ENCODE results near the gene MCMBP. TPM values are rescaled to one million over a fixed set of nuclear protein-coding genes. Genes with fewer than 3 reads are reported as not detected.

The MCMBP gene
- polyA plus RNA-seq, 1 donor (not counting 4 experiments of a cell fraction or from before 2014, with no cell fraction given) = 74.4 TPM

DNA sequence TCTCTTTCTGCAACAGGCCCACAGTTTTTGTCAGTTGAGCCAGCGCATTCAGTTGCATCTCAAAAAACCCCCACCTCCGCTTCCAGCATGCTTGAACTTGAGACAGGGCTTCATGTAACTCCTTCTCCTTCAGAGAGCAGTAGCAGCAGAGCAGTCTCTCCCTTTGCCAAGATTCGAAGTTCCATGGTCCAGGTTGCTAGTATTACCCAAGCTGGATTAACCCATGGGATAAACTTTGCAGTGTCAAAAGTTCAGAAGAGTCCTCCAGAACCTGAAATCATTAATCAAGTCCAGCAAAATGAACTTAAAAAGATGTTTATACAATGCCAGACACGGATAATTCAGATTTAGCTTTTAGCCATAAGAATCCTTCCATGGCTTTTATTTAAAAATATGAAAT lies 45.2 kb downstream of the MCMBP start:
- Histone ChIP-seq H3K4me2 (ENCODE audit: control insufficient read depth, extremely low read depth, insufficient read depth, low read depth, low read length) (no peak overlapping the region), H3K9me3 (ENCODE audit: control insufficient read depth, low read depth, low read length) (no peaks in the 10 kb centered on the region), H2AFZ (ENCODE audit: control insufficient read depth, low read length) (no peak overlapping the region), H4K20me1 (ENCODE audit: control insufficient read depth, extremely low read depth, insufficient read depth, low read length) (no peaks in the 10 kb centered on the region), H3K4me1 (ENCODE audit: control insufficient read depth, extremely low read depth, insufficient read depth, low read length) (no peaks in the 10 kb centered on the region), H3K9me1 (ENCODE audit: control insufficient read depth, extremely low read depth, insufficient read depth, low read length) (no peaks in the 10 kb centered on the region), H3K79me2 (ENCODE audit: control insufficient read depth, insufficient read depth, low read length) (no peaks in the 10 kb centered on the region), H3K9ac (ENCODE audit: control insufficient read depth, extremely low read depth, insufficient read depth, low read length) (no peak overlapping the region), H3K36me3 (ENCODE audit: control insufficient read depth in 2 of 2, extremely low read depth in 1 of 2, insufficient read depth in 2 of 2, low read length in 2 of 2) (peaks cover 19 to 20% of the 10 kb centered on the region in 2 experiments), H3K27ac (ENCODE audit: control insufficient read depth, insufficient read depth, low read length) (no peak overlapping the region), H3K27me3 (ENCODE audit: control insufficient read depth, extremely low read depth, insufficient read depth, low read length) (no peaks in the 10 kb centered on the region), H3K4me3 (ENCODE audit: control insufficient read depth in 2 of 3, extremely low read depth in 1 of 3, insufficient read depth in 2 of 3, low read depth in 1 of 3, low read length in 3 of 3) (no peak overlapping the region)
- dilution Hi-C loops (cut with MboI; ENCODE audit: extremely low pct_ligation_motif_present, low sequenced_read_pairs) = no loop called here
- FAIRE-seq (no peak), DNase-seq (ENCODE audit: low read depth, low spot score) (no peak)
- no peak for TF ChIP-seq EZH2 (IDR thresholded peaks at IDR 0.05; ENCODE audit: low read length)
- no peak for TF ChIP-seq CTCF (optimal IDR thresholded peaks at IDR 0.05 in 1 of 3, IDR thresholded peaks at IDR 0.05 in 1 of 3, conservative IDR thresholded peaks at IDR 0.05 in 1 of 3; ENCODE audit: extremely low read depth in 1 of 3, insufficient read depth in 2 of 3, low read length in 3 of 3)

- DNase-seq (ENCODE audit: low read depth, low spot score) = no peak
Measured at GRCh38 chr10:119826771-119827170, 45.9 kb downstream of the MCMBP start.

More at GRCh38 chr10:119826771-119827170, 45.9 kb downstream of the MCMBP start:
- no peak overlapping the region for H3K4me2 ChIP-seq (ENCODE audit: control insufficient read depth, extremely low read depth, insufficient read depth, low read depth, low read length)
- no peaks in the 10 kb centered on the region for H3K27me3 ChIP-seq (ENCODE audit: control insufficient read depth, extremely low read depth, insufficient read depth, low read length)
- dilution Hi-C loops (cut with MboI; ENCODE audit: extremely low pct_ligation_motif_present, low sequenced_read_pairs) = no loop called here
- H3K4me1 ChIP-seq (ENCODE audit: control insufficient read depth, extremely low read depth, insufficient read depth, low read length) = no peaks in the 10 kb centered on the region
- no peaks in the 10 kb centered on the region for H3K9me3 ChIP-seq (ENCODE audit: control insufficient read depth, low read depth, low read length)
- no peaks in the 10 kb centered on the region for H4K20me1 ChIP-seq (ENCODE audit: control insufficient read depth, extremely low read depth, insufficient read depth, low read length)
- peak; percentile 58 for FAIRE-seq
- TF ChIP-seq CTCF (optimal IDR thresholded peaks at IDR 0.05 in 1 of 3, IDR thresholded peaks at IDR 0.05 in 1 of 3, conservative IDR thresholded peaks at IDR 0.05 in 1 of 3; ENCODE audit: extremely low read depth in 1 of 3, insufficient read depth in 2 of 3, low read length in 3 of 3) (no peak), EZH2 (IDR thresholded peaks at IDR 0.05; ENCODE audit: low read length) (no peak)
- no peak overlapping the region for H3K27ac ChIP-seq (ENCODE audit: control insufficient read depth, insufficient read depth, low read length)
- peaks cover 17 to 19% of the 10 kb centered on the region in 2 experiments for H3K36me3 ChIP-seq (ENCODE audit: control insufficient read depth in 2 of 2, extremely low read depth in 1 of 2, insufficient read depth in 2 of 2, low read length in 2 of 2)
- no peaks in the 10 kb centered on the region for H3K79me2 ChIP-seq (ENCODE audit: control insufficient read depth, insufficient read depth, low read length)
- no peak overlapping the region for H3K9ac ChIP-seq (ENCODE audit: control insufficient read depth, extremely low read depth, insufficient read depth, low read length)
- no peak overlapping the region for H2AFZ ChIP-seq (ENCODE audit: control insufficient read depth, low read length)
- H3K4me3 ChIP-seq (ENCODE audit: control insufficient read depth in 2 of 3, extremely low read depth in 1 of 3, insufficient read depth in 2 of 3, low read depth in 1 of 3, low read length in 3 of 3) = no peak overlapping the region
- no peaks in the 10 kb centered on the region for H3K9me1 ChIP-seq (ENCODE audit: control insufficient read depth, extremely low read depth, insufficient read depth, low read length)
